Endothelial cell of umbilical vein (primary cell): Measurements from ENCODE around the gene S100A4. TPM values are rescaled to one million over a fixed set of nuclear protein-coding genes. Genes with fewer than 3 reads are reported as not detected.

ENCODE experiments used
- BruUV-seq: library from RNA; stranded (reverse); fragments of 400-500 nt; replicated peaks from 2 replicates; lab custom pipeline; 2021; lab: Mats Ljungman, UMichigan
- CTCF ChIA-PET: fragments of 300-600, 350-600 bp; sonication (Branson Sonifier 250); formaldehyde crosslinking; loops from one replicate; lab custom pipeline; 2021; ENCODE audit warnings: antibody characterized with exemption, inconsistent platforms; lab: Charles Lee
- POLR2A ChIA-PET: fragments of 300-600, 350-600 bp; sonication (Branson Sonifier 250); formaldehyde crosslinking; loops from one replicate; lab custom pipeline; 2021; ENCODE audit warnings: antibody characterized with exemption, inconsistent platforms; lab: Charles Lee
- DNase-seq: peaks from one replicate; pipeline ENCODE4 v3.0.0-alpha.2; 2011; ENCODE audit warnings: low read depth, low spot score
- FAIRE-seq: peaks from 2 replicates; lab custom pipeline; 2011; peaks lifted over from hg19 to GRCh38; lab: Jason Lieb, UNC
- H2AFZ ChIP-seq: 2 replicates; pipeline ENCODE4 v1.6.0; 2012; ENCODE audit warnings: low read depth, low read length, control low read depth, inconsistent platforms
- H3K27ac ChIP-seq: 2 replicates; pipeline ENCODE4 v1.5.1; 2011; ENCODE audit warnings: low read depth, mild to moderate bottlenecking, control low read depth, low read length, moderate library complexity; ENCODE audit not compliant: insufficient read depth
- H3K27me3 ChIP-seq, 2 experiments: 2 replicates each; pipeline versions ENCODE4 v1.6.0 to v1.6.1; 2011; ENCODE audit warnings: low read length in 2 of 2, mixed read lengths in 1 of 2; ENCODE audit not compliant: control insufficient read depth in 2 of 2, insufficient read depth in 2 of 2
- H3K36me3 ChIP-seq, 2 experiments: 2 replicates in 1 of 2; 3 replicates in 1 of 2; pipeline ENCODE4 v1.5.1; 2011; ENCODE audit warnings: low read length in 2 of 2, mild to moderate bottlenecking in 1 of 2, moderate library complexity in 1 of 2; ENCODE audit not compliant: control insufficient read depth in 2 of 2, insufficient read depth in 2 of 2; ENCODE audit errors: extremely low read depth in 1 of 2
- H3K4me1 ChIP-seq: 3 replicates; pipeline ENCODE4 v1.5.1; 2011; ENCODE audit warnings: mild to moderate bottlenecking, low read length; ENCODE audit not compliant: control insufficient read depth, insufficient read depth; ENCODE audit errors: extremely low read depth
- H3K4me2 ChIP-seq: 2 replicates; pipeline ENCODE4 v1.6.1; 2011; ENCODE audit warnings: low read length, control low read depth, mixed read lengths; ENCODE audit not compliant: insufficient read depth
- H3K4me3 ChIP-seq, 3 experiments: fragments of 200-600 bp in 1 of 3; sonication (generic), shearing (Covaris generic) in 1 of 3; replicated peaks in 1 of 3; 2 replicates each; pipeline ENCODE4 v1.5.1; 2011 to 2016; ENCODE audit warnings: control low read depth in 3 of 3, low read length in 3 of 3, mild to moderate bottlenecking in 2 of 3, inconsistent platforms in 1 of 3, low read depth in 1 of 3, moderate library complexity in 1 of 3; ENCODE audit not compliant: insufficient read depth in 1 of 3
- H3K79me2 ChIP-seq: 2 replicates; pipeline ENCODE4 v1.6.0; 2012; ENCODE audit warnings: low read length, inconsistent platforms; ENCODE audit not compliant: control insufficient read depth, insufficient read depth
- H3K9ac ChIP-seq: replicated peaks from 2 replicates; pipeline ENCODE3; 2011; ENCODE audit warnings: low read length, control low read depth; ENCODE audit not compliant: insufficient read depth; ENCODE audit errors: extremely low read depth
- H3K9me1 ChIP-seq: replicated peaks from 3 replicates; pipeline ENCODE4 v1.6.0; 2011; ENCODE audit warnings: mild to moderate bottlenecking, low read length; ENCODE audit not compliant: control insufficient read depth, insufficient read depth; ENCODE audit errors: extremely low read depth
- H3K9me3 ChIP-seq: replicated peaks from 2 replicates; pipeline ENCODE4 v1.5.1; 2012; ENCODE audit warnings: low read length, inconsistent platforms; ENCODE audit not compliant: control insufficient read depth, insufficient read depth
- H4K20me1 ChIP-seq: replicated peaks from 2 replicates; pipeline ENCODE3; 2011; ENCODE audit warnings: mild to moderate bottlenecking, low read length; ENCODE audit not compliant: control insufficient read depth, insufficient read depth; ENCODE audit errors: extremely low read depth
- CTCF ChIP-seq, 2 donors: IDR thresholded peaks; 1 replicate in 1 of 2; 2 replicates in 1 of 2; pipeline ENCODE4 v1.5.1; 2011; ENCODE audit warnings: low read length in 2 of 2, mild to moderate bottlenecking in 2 of 2, moderate library complexity in 2 of 2, control low read depth in 1 of 2, inconsistent platforms in 1 of 2, low read depth in 1 of 2; ENCODE audit not compliant: insufficient read depth in 1 of 2; ENCODE audit errors: extremely low read depth in 1 of 2
- EZH2 ChIP-seq: IDR thresholded peaks from 2 replicates; pipeline ENCODE4 v1.6.1; 2012; ENCODE audit warnings: borderline replicate concordance, low read depth, mild to moderate bottlenecking, moderate library complexity, low read length, inconsistent platforms; ENCODE audit not compliant: severe bottlenecking
- FOS ChIP-seq: IDR thresholded peaks from 2 replicates; pipeline ENCODE4 v1.6.1; 2011; ENCODE audit warnings: mild to moderate bottlenecking, low read length, moderate library complexity, borderline replicate concordance; ENCODE audit not compliant: insufficient read depth
- GATA2 ChIP-seq: IDR thresholded peaks from 2 replicates; pipeline ENCODE4 v1.7.0; 2011; ENCODE audit warnings: low read depth, mild to moderate bottlenecking, moderate library complexity, mixed read lengths, low read length; ENCODE audit not compliant: insufficient read length, insufficient read depth
- JUN ChIP-seq: IDR thresholded peaks from 2 replicates; pipeline ENCODE4 v1.6.1; 2011; ENCODE audit warnings: borderline replicate concordance, low read depth; ENCODE audit not compliant: insufficient read length, insufficient read depth
- MYC ChIP-seq: IDR thresholded peaks from one replicate; pipeline ENCODE4 v1.6.1; 2011; ENCODE audit warnings: mild to moderate bottlenecking, low read depth, low read length
- POLR2A ChIP-seq: IDR thresholded peaks from 2 replicates; pipeline ENCODE4 v1.6.1; 2012; ENCODE audit warnings: low read depth, mild to moderate bottlenecking, control low read depth, low read length
- POLR2AphosphoS5 ChIP-seq: IDR thresholded peaks from 2 replicates; pipeline ENCODE4 v1.6.1; 2012; ENCODE audit warnings: low read depth, mild to moderate bottlenecking, control low read depth, low read length, moderate library complexity; ENCODE audit not compliant: insufficient read depth
- dilution Hi-C: fragments of 300-500 bp; cut with MboI; formaldehyde crosslinking; loops from one replicate; pipeline ENCODE4 v1.15.0; 2019; ENCODE audit warnings: low sequenced_read_pairs; ENCODE audit not compliant: extremely low pct_ligation_motif_present
- intact Hi-C: fragments of 100-400 bp; cut with micrococcal nuclease; formaldehyde crosslinking; loops from one replicate; pipeline ENCODE4 v1.10.0; 2022
- polyA plus RNA-seq, 4 experiments: library from polyadenylated mRNA; depleted of rRNA in 3 of 4; stranded (reverse) in 3 of 4; unstranded in 1 of 4; fragments of >200 nt; gene quantifications; 2 replicates each; pipeline versions ENCODE4 v1.2.1 to v1.2.3, GENCODE V29; 2011 to 2012; ENCODE audit warnings: missing spikeins in 1 of 4
- total RNA-seq: library from RNA; stranded (reverse); gene quantifications from 2 replicates; pipeline ENCODE4 v1.2.3, GENCODE V29; 2021
- TF ChIP-seq, protein P1 (sequence below): IDR thresholded peaks from 2 replicates; pipeline ENCODE4 v1.6.1; 2011; ENCODE audit not compliant: insufficient read depth, insufficient read length

The S100A4 gene
- total and polyA plus RNA-seq, 2 donors (not counting 3 experiments of a cell fraction or from before 2014, with no cell fraction given), result 1.1 TPM; not detected in 1

DNA sequence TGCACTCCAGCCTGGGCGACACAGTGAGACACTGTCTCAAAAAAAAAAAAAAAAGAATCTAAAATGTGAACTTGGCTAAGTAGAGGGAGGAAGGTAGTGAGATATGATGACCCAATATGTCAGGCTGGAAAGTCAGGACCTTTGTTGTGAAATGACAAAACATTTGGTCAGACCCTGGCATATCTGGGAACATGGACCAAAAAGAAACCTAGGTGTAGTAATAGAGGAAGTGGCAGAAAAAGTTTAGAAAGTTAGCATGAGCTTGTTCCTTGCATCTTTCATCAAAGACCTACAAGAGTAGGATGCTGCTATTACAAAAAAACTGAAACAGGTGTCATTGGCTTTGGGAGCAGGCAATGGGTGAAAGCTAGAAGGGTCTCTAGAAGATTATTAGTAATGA is 10.7 kb upstream of the S100A4 start:
- ChIA-PET POLR2A (no interaction called here), CTCF (no interaction called here)
- no peak overlapping the region for H3K27ac ChIP-seq
- intact Hi-C loops (no loop called here), dilution Hi-C loops (no loop called here)
- no peak overlapping the region for H3K9ac ChIP-seq
- H3K4me1 ChIP-seq, result peaks cover 6% of the 10 kb centered on the region
- TF ChIP-seq CTCF (IDR thresholded peaks at IDR 0.05; ENCODE audit: extremely low read depth in 1 of 2, insufficient read depth in 1 of 2, low read depth in 1 of 2, low read length in 2 of 2), result no peak
- no peak for TF ChIP-seq POLR2A
- no peak for TF ChIP-seq MYC
- TF ChIP-seq GATA2, result no peak
- TF ChIP-seq, protein P1, sequence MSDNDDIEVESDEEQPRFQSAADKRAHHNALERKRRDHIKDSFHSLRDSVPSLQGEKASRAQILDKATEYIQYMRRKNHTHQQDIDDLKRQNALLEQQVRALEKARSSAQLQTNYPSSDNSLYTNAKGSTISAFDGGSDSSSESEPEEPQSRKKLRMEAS, result no peak
- no peak overlapping the region for H3K4me3 ChIP-seq
- FAIRE-seq (no peak), DNase-seq (no peak)
- no peaks in the 10 kb centered on the region for H3K79me2 ChIP-seq
- H3K9me3 ChIP-seq, result no peaks in the 10 kb centered on the region
- no peaks in the 10 kb centered on the region for H3K36me3 ChIP-seq
- no peak overlapping the region for H2AFZ ChIP-seq
- H4K20me1 ChIP-seq, result no peaks in the 10 kb centered on the region
- H3K27me3 ChIP-seq, result no peaks in the 10 kb centered on the region
- H3K4me2 ChIP-seq, result no peak overlapping the region
- H3K9me1 ChIP-seq, result no peaks in the 10 kb centered on the region
- BruUV-seq, result no TSS peak

- Histone ChIP-seq H4K20me1 (no peaks in the 10 kb centered on the region), H3K9me1 (no peaks in the 10 kb centered on the region), H3K9ac (no peak overlapping the region), H2AFZ (peak overlapping the region; percentile 11), H3K9me3 (no peaks in the 10 kb centered on the region), H3K27ac (no peak overlapping the region), H3K79me2 (no peaks in the 10 kb centered on the region), H3K4me1 (peaks cover 15% of the 10 kb centered on the region), H3K4me2 (no peak overlapping the region), H3K4me3 (no peak overlapping the region), H3K36me3 (no peaks in the 10 kb centered on the region), H3K27me3 (no peaks in the 10 kb centered on the region)
- DNase-seq (peak; percentile 42), FAIRE-seq (peak; percentile 43)
- ChIA-PET CTCF (interaction anchor here (0.6 to 1.6 kb wide), 8 partner anchors 9 to 74 kb away, joined by 3 to 5 read pairs (median 4); partner anchors contain the start of gene S100A13), POLR2A (no interaction called here)
- dilution Hi-C loops (no loop called here), intact Hi-C loops (no loop called here)
- BruUV-seq, result no TSS peak
- TF ChIP-seq EZH2 (no peak), FOS (no peak), POLR2AphosphoS5 (no peak), JUN (no peak), POLR2A (no peak), CTCF (IDR thresholded peaks at IDR 0.05; ENCODE audit: extremely low read depth in 1 of 2, insufficient read depth in 1 of 2, low read depth in 1 of 2, low read length in 2 of 2) (no peak), MYC (no peak), GATA2 (no peak)
- TF ChIP-seq, protein P1, result no peak
These were observed 8.4 kb upstream of the S100A4 start for GRCh38 chr1:153553830-153554541.
